GM19324 (cell line): ENCODE measurements around the gene SOAT1.

ENCODE experiments used
- ATAC-seq: cut with Tn5 transposase; IDR thresholded peaks from one replicate; pipeline ENCODE4 v1.9.1; 2021; ENCODE audit warnings: mild to moderate bottlenecking, moderate library complexity; ENCODE audit not compliant: unreplicated experiment, low FRiP score

SOAT1 gene

GRCh38 chr1:179303200-179303785, 9.7 kb downstream of the SOAT1 start:
- ATAC-seq = no peak

DNA sequence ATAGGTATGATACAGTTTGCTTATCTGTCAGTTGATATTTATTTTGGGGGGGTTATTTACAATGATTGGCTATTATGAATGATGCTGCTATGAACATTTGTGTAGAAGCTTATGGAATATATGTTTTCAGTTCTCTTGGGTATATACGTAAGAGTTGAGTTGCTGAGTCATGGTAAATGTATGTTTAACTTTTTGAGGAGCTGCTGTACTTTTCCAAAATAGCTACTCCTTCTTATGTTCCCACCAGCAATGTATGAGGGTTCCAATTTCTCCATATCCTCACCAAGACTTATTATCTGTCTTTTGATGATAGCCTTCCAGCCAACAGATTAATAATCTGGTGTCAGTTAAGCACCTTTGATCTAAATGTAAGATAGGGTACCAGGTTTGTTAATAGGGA, 11.9 kb downstream of the SOAT1 start:
- no peak for ATAC-seq

- no peak for ATAC-seq
Measured at GRCh38 chr1:179310291-179310690, 16.7 kb downstream of the SOAT1 start.

DNA sequence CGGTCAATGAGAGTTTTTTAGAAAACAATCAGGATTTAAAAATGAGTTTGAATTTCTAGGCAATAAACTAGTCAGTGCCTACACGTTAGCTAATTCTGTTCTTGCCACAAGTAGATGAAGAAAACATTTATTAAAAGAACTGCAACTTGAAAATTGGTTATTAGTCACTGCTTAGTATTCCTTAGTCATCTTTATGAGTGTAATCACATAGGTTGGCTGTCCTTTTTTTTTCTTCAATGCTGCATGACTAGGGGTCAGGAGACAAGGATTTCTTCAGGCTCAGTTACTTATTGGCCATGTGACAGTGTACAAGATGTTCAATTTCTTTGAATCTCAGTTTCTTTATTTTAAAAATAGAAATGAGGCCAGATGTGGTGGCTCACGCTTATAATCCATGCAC, 17.1 kb downstream of the SOAT1 start:
- ATAC-seq = no peak

DNA sequence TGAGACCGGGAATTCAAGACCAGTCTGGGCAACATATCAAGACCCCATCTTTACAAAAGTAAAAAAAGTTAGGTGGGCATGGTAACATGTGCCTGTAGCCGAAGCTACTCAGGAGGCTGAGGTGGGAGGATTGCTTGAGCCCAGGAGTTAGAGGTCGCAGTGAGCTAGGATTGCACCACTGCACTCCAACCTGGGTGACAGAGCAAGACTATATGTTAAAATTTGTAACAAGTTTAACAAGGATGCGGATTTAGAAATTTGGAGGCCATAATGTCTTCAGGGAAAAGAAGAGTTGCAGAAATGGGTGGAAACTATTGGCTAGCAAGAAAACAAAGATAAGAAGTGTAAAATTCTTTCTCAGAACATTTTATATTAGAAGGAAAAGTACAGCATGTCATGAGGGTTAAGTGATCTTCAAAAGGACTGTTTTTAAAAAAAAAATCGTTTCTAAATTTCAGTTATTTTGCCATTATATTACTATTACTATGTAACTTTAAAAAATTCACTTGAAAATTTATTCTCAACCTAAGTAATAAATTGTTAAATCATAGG, 17.6 kb downstream of the SOAT1 start:
- ATAC-seq = no peak

- no peak for ATAC-seq
Measured at GRCh38 chr1:179313004-179313403, 19.4 kb downstream of the SOAT1 start.

GRCh38 chr1:179314928-179315327, 21.3 kb downstream of the SOAT1 start:
- no peak for ATAC-seq

DNA sequence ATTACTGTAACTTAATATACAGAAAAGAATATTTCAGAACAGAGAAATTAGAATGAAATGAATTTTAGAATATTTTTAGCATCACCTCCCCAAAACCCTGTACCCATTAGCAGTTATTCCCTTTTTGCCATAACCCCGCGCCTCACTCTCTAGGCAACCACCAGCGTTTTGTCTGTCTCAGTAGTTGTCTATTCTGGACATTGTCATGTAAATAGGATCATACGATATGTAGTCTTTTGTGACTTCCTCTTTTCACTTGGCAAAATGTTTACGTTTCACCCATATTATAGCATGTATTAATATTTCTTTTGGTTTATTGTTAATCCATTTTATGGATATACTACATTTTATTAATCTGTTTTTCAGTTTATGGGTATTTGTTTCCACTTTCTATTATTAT, 24.9 kb downstream of the SOAT1 start:
- ATAC-seq = no peak

- no peak for ATAC-seq
Measured at GRCh38 chr1:179321533-179322216, 28.1 kb downstream of the SOAT1 start.

GRCh38 chr1:179322557-179322956, 29.0 kb downstream of the SOAT1 start:
- ATAC-seq = no peak

GRCh38 chr1:179323436-179323835, 29.8 kb downstream of the SOAT1 start:
- ATAC-seq = no peak

DNA sequence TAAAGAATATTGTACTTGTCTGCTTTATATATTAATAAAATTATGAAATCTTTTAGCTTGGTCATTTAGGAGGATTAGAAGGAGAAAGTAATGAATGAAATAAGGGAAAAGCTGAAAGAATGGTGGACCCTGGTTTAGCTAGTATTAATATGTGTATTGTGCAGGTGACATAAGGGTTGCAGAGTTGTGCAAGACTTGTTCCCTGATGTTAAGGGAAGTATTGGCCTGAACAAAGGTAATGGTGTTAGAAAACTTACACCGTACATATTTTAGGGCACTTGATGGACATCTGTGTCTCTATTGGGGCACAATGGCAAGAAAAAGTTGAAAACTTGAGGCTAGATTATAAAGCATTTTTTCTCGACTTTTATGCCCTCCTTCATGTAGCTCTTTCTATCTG, 32.2 kb downstream of the SOAT1 start:
- no peak for ATAC-seq

- no peak for ATAC-seq
Measured at GRCh38 chr1:179326746-179327145, 33.1 kb downstream of the SOAT1 start.

- ATAC-seq = no peak
Measured at GRCh38 chr1:179327196-179327595, 33.6 kb downstream of the SOAT1 start.

- no peak for ATAC-seq
Measured at GRCh38 chr1:179327679-179328078, 34.1 kb downstream of the SOAT1 start.

DNA sequence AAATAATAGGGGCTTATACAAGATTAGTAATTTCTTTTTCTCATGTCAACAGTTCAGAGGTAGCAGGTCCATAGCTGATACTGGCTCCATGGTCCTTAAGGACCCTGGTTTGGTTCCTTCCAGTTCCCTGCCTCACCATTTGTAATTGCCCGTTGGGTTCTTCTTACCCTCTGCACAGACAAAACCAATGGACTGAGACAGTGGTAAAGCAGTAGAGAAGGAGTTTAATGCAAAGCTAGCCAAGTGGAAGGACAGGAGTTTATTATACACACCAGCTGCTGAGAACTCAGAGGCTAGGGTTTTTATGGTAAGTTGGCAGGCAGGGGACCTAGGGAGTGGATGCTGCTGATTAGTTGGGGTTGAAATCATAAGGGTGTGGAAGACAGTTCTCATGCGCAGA, 36.3 kb downstream of the SOAT1 start:
- ATAC-seq = no peak

GRCh38 chr1:179334440-179334839, 40.8 kb downstream of the SOAT1 start:
- no peak for ATAC-seq

- no peak for ATAC-seq
Measured at GRCh38 chr1:179337288-179337687, 43.7 kb downstream of the SOAT1 start.

DNA sequence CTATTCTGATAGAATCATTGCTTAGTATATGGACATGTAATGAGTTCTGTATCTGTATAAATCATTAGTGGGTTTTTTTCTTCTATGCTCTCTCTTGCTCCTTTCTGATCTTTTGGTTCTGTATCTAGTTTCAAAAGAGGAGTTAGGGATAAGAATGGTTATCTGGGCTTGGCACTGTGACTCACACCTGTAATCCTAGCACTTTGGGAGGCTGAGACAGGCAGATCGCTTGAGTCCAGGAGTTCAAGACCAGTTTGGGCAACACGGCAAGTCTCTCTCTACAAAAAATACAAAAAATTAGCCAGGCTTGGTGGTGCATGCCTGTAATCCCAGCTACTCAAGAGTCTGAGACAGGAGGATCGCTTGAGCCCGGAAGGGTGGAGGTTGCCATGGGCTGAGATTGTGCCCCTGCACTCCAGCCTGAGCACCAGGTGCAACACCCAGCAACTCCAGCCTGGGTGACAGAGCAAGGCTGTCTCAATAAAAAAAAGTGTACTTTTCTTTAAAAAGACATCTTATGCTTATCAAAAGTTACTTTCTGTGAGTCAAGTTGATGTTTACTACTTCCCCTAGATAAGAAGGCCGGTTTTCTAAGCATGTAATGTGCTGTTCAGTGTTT, 44.5 kb downstream of the SOAT1 start:
- ATAC-seq = no peak

GRCh38 chr1:179340918-179341317, 47.3 kb downstream of the SOAT1 start:
- no peak for ATAC-seq

DNA sequence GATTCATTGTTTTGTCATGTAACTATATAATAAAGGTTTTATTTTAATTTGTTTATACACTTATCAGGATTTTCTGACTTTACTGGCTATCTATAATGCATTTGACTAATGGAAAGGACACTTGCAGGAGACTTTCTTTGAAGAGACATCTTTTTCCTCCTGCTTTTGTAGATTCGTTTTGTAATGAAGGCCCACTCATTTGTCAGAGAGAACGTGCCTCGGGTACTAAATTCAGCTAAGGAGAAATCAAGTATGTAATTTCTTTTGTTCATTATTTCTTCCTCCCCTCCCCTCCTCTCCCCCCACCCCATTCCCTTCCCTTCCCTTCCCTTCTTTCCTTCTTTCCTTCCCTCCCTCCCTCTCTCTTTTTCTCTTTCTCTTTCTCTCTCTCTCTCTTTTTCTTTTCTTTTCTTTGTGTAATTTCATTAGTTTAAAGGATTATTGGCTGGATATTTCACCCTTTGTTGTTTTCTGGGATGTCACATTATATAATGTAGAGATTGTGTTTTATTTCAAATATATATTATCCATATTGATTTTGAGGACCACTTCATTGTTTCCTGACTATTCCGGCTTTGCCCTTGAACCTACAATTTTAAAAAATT, 48.4 kb downstream of the SOAT1 start:
- no peak for ATAC-seq
